ENCODE data around the gene MAL.

- TF ChIP-seq POLR2A (IDR thresholded peaks at IDR 0.05) (no peak), CTCF (IDR thresholded peaks at IDR 0.05) (no peak), EP300 (IDR thresholded peaks at IDR 0.05) (no peak), POLR2AphosphoS5 (IDR thresholded peaks at IDR 0.05) (no peak)
These were observed 5.0 kb downstream of the MAL start for GRCh38 chr2:95030496-95030895.

All from suprapubic skin (tissue), 4 donors.